Body of pancreas (tissue), 4 donors: Measurements from ENCODE around the gene ZNF195.

ENCODE experiments used
- POLR2A ChIP-seq, 3 donors: fragments of 450-650 bp; IDR thresholded peaks; one replicate each; pipeline ENCODE4 v1.6.1; 2016; ENCODE audit warnings: antibody characterized with exemption in 3 of 3, mild to moderate bottlenecking in 2 of 3
- TF ChIP-seq, protein P1 (sequence below), 7 experiments: fragments of 450-650 bp in 4 of 7; fragments of 200-600 bp in 3 of 7; sonication (generic) in 3 of 7; IDR thresholded peaks; one replicate each; pipeline ENCODE4 v1.5.1; 2016 to 2019; ENCODE audit warnings: antibody characterized with exemption in 7 of 7

GRCh38 chr11:3380706-3381545 is 2.0 kb upstream of the ZNF195 start:
- TF ChIP-seq, protein P1, sequence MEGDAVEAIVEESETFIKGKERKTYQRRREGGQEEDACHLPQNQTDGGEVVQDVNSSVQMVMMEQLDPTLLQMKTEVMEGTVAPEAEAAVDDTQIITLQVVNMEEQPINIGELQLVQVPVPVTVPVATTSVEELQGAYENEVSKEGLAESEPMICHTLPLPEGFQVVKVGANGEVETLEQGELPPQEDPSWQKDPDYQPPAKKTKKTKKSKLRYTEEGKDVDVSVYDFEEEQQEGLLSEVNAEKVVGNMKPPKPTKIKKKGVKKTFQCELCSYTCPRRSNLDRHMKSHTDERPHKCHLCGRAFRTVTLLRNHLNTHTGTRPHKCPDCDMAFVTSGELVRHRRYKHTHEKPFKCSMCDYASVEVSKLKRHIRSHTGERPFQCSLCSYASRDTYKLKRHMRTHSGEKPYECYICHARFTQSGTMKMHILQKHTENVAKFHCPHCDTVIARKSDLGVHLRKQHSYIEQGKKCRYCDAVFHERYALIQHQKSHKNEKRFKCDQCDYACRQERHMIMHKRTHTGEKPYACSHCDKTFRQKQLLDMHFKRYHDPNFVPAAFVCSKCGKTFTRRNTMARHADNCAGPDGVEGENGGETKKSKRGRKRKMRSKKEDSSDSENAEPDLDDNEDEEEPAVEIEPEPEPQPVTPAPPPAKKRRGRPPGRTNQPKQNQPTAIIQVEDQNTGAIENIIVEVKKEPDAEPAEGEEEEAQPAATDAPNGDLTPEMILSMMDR (IDR thresholded peaks at IDR 0.05), result no peak
- no peak for TF ChIP-seq POLR2A (IDR thresholded peaks at IDR 0.05)
